RWPE2 (cell line): Measurements from ENCODE around the gene VPS4A.
A peak's percentile ranks its signal among the peaks of the same experiment; 100 is the strongest.

Source experiments
- ATAC-seq: fragments of 200-7000 bp; cut with Tn5 transposase; 3 replicates; pipeline ENCODE4 v1.9.1; 2021; ENCODE audit warnings: low read depth
- DNase-seq: peaks from one replicate; pipeline ENCODE4 v3.0.0-alpha.2; 2020; ENCODE audit warnings: low spot score
- H3K27ac ChIP-seq: fragments of 450-650 bp; 2 replicates; pipeline ENCODE4 v1.5.1; 2017; ENCODE audit warnings: mild to moderate bottlenecking; ENCODE audit not compliant: poor library complexity, severe bottlenecking
- H3K27me3 ChIP-seq: fragments of 250-450 bp; sonication (Bioruptor Pico); 2 replicates; pipeline ENCODE4 v1.5.1; 2021; ENCODE audit warnings: mild to moderate bottlenecking, moderate library complexity; ENCODE audit not compliant: insufficient read depth, poor library complexity, severe bottlenecking
- H3K36me3 ChIP-seq: fragments of 250-450 bp; sonication (Bioruptor Pico); 2 replicates; pipeline ENCODE4 v1.5.1; 2020; ENCODE audit warnings: low read depth, mild to moderate bottlenecking, moderate library complexity
- H3K4me1 ChIP-seq: fragments of 250-450 bp; sonication (Bioruptor Pico); 2 replicates; pipeline ENCODE4 v1.5.1; 2021; ENCODE audit warnings: mild to moderate bottlenecking, moderate library complexity; ENCODE audit not compliant: insufficient read depth, poor library complexity, severe bottlenecking
- H3K4me3 ChIP-seq: fragments of 250-450 bp; sonication (Bioruptor Pico); 2 replicates; pipeline ENCODE4 v1.5.1; 2021; ENCODE audit warnings: mild to moderate bottlenecking, moderate library complexity; ENCODE audit not compliant: severe bottlenecking
- H3K9me3 ChIP-seq: fragments of 250-450 bp; sonication (Bioruptor Pico); 2 replicates; pipeline ENCODE4 v1.5.1; 2021; ENCODE audit warnings: mild to moderate bottlenecking, moderate library complexity; ENCODE audit not compliant: severe bottlenecking
- CTCF ChIP-seq: fragments of 450-650 bp; IDR thresholded peaks from one replicate; pipeline ENCODE4 v1.5.1; 2017; ENCODE audit warnings: mild to moderate bottlenecking, moderate library complexity; ENCODE audit not compliant: poor library complexity, severe bottlenecking

Gene VPS4A

GRCh38 chr16:69334696-69335095, 23.5 kb downstream of the VPS4A start:
- Histone ChIP-seq H3K4me3 (no peak overlapping the region), H3K27ac (no peak overlapping the region), H3K4me1 (peaks cover 6% of the 10 kb centered on the region), H3K9me3 (no peaks in the 10 kb centered on the region), H3K36me3 (peaks cover 56% of the 10 kb centered on the region), H3K27me3 (no peaks in the 10 kb centered on the region)
- ATAC-seq (no peak), DNase-seq (no peak)
- no peak for TF ChIP-seq CTCF

DNA sequence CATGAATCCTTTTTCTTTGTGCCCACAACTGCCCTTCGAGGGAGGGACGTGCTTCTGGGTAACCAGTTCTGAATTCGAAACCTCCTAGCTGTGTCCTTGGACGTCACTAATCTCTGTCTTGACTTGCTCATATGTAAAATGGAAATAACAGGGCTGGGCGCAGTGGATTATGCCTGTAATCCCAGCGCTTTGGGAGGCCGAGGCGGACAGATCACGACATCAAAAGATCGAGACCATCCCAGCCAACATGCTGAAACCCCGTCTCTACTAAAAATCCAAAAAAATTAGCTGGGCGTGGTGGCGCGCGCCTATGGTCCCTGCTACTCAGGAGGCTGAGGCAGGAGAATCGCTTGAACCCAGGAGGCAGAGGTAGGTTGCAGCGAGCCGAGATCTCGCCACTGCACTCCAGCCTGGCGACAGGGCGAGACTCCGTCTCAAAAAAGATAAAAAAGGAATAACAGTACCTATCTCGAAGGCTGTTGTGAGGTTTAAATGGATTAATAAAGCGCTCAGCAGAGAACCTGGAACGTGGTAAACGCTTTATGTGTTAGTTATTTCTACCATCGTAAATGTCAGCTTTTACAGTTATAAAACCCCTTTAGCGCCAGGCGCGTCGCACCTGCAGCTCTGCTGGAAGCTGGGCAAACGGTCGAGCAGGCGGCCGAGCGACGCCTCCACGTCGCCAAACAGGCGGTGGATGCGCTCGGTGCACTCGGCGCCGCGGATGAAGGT, 27.6 kb downstream of the VPS4A start:
- DNase-seq (no peak), ATAC-seq (no peak)
- TF ChIP-seq CTCF = no peak
- peaks cover 14% of the 10 kb centered on the region for H3K4me1 ChIP-seq
- peaks cover 64% of the 10 kb centered on the region for H3K36me3 ChIP-seq
- no peaks in the 10 kb centered on the region for H3K27me3 ChIP-seq
- peak overlapping the region; percentile 62 for H3K4me3 ChIP-seq
- no peaks in the 10 kb centered on the region for H3K9me3 ChIP-seq
- peak overlapping the region; percentile 52 for H3K27ac ChIP-seq

GRCh38 chr16:69339289-69340094, 28.3 kb downstream of the VPS4A start, which contains the start of the genes COG8 and NIP7:
Gene COG8 (minus strand): TSS chr16:69339564. CDS start chr16:69339552, 12 bp downstream.
Gene NIP7 (plus strand): TSS chr16:69339772. CDS start chr16:69339830, 58 bp downstream.
- Histone ChIP-seq H3K4me3 (peak within 1 kb of the TSS; percentile 62), H3K4me1 (peaks cover 14% of the 10 kb centered on the region), H3K9me3 (no peaks in the 10 kb centered on the region), H3K27me3 (no peaks in the 10 kb centered on the region), H3K27ac (peak within 1 kb of the TSS; percentile 52), H3K36me3 (peaks cover 63% of the 10 kb centered on the region)
- TF ChIP-seq CTCF = peak; percentile 89
- DNase-seq = peak; percentile 97
- ATAC-seq = peak; percentile 99

DNA sequence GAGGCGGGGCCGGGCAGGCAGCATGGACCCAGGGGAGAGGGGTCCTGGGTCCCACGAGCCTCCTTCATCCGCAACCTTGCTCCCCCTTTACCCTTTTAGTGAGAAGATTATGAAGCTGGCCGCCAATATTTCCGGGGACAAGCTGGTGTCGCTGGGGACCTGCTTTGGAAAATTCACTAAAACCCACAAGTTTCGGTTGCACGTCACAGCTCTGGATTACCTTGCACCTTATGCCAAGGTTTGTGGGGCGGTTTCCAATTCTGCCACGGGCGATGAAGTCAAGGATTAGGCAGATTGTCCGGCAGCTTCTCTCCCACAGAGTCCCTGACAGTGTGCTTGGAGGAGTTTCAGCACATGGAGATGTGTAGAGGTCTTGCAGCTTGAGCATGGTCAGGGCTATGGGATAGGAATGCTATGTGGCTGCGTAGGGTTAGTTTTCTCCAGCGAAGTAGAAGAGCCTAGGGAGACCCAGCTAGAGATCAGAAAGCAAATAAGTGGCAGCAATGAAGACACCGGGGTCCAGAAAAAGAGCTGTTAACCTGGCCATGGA, 29.0 kb downstream of the VPS4A start:
- peak overlapping the region; percentile 62 for H3K4me3 ChIP-seq
- no peaks in the 10 kb centered on the region for H3K9me3 ChIP-seq
- no peak for TF ChIP-seq CTCF
- H3K4me1 ChIP-seq = peaks cover 14% of the 10 kb centered on the region
- H3K27ac ChIP-seq = peak overlapping the region; percentile 52
- peaks cover 56% of the 10 kb centered on the region for H3K36me3 ChIP-seq
- no peak for ATAC-seq
- no peak for DNase-seq
- no peaks in the 10 kb centered on the region for H3K27me3 ChIP-seq
